Stomach (tissue), 4 donors: ENCODE measurements around the gene SLC34A3.

Source experiments
- CTCF ChIP-seq, 7 experiments: fragments of 450-650 bp in 4 of 7; fragments of 200-600 bp in 3 of 7; sonication (generic) in 3 of 7; IDR thresholded peaks; one replicate each; pipeline ENCODE4 v1.5.1; 2016 to 2019; ENCODE audit warnings: antibody characterized with exemption in 7 of 7, control low read depth in 2 of 7, mild to moderate bottlenecking in 1 of 7
- EP300 ChIP-seq: sonication (generic); formaldehyde crosslinking; IDR thresholded peaks from one replicate; pipeline ENCODE4 v1.6.1; 2017; ENCODE audit warnings: antibody characterized with exemption
- POLR2A ChIP-seq, 4 donors: fragments of 450-650 bp; IDR thresholded peaks; one replicate each; pipeline ENCODE4 v1.6.1; 2016; ENCODE audit warnings: antibody characterized with exemption in 4 of 4, control low read depth in 2 of 4, mild to moderate bottlenecking in 1 of 4, moderate library complexity in 1 of 4
- POLR2AphosphoS5 ChIP-seq, 3 donors: sonication (generic); formaldehyde crosslinking; IDR thresholded peaks; one replicate each; pipeline ENCODE4 v1.6.1; 2016; ENCODE audit warnings: antibody characterized with exemption in 3 of 3

- TF ChIP-seq CTCF (IDR thresholded peaks at IDR 0.05) (no peak), EP300 (no peak), POLR2A (IDR thresholded peaks at IDR 0.05) (no peak), POLR2AphosphoS5 (IDR thresholded peaks at IDR 0.05) (no peak)
Observed at GRCh38 chr9:137267933-137268355, 37.2 kb downstream of the SLC34A3 start.
